Measurements from ENCODE around the gene PTPN14. TPM values are rescaled to one million over a fixed set of nuclear protein-coding genes. Genes with fewer than 3 reads are reported as not detected.

PTPN14 gene
- total and polyA plus RNA-seq, 2 of the 8 experiments (the other 6 are each of a cell fraction or from before 2014, with no cell fraction given): 14.4 to 93.6 TPM

- FAIRE-seq (no peak), DNase-seq (ENCODE audit: low read depth in 1 of 2, low spot score in 2 of 2) (no peak)
- no peak overlapping the region for H2BK5ac ChIP-seq (ENCODE audit: low read depth, low read length)
- TF ChIP-seq ASH2L (IDR thresholded peaks at IDR 0.05; ENCODE audit: low read length): no peak
- TF ChIP-seq TCF12 (IDR thresholded peaks at IDR 0.05; ENCODE audit: low read depth, low read length): no peak
- no peak for TF ChIP-seq CEBPB (IDR thresholded peaks at IDR 0.05; ENCODE audit: low read depth, low read length)
- TF ChIP-seq HDAC6 (IDR thresholded peaks at IDR 0.05; ENCODE audit: low read depth, low read length): no peak
- no peak for TF ChIP-seq RXRA (IDR thresholded peaks at IDR 0.05; ENCODE audit: insufficient read depth, low read depth, low read length)
- TF ChIP-seq MAFK (IDR thresholded peaks at IDR 0.05; ENCODE audit: low read depth, low read length): no peak
- no peak for TF ChIP-seq CREB1 (IDR thresholded peaks at IDR 0.05)
- no peak for TF ChIP-seq SP1 (IDR thresholded peaks at IDR 0.05; ENCODE audit: low read depth, low read length)
- no peak for TF ChIP-seq HDAC2 (IDR thresholded peaks at IDR 0.05; ENCODE audit: borderline replicate concordance in 1 of 2, low read depth in 2 of 2, low read length in 2 of 2)
- no peak for TF ChIP-seq POLR2A (IDR thresholded peaks at IDR 0.05; ENCODE audit: control extremely low read depth in 1 of 2, low read depth in 2 of 2, low read length in 2 of 2)
- TF ChIP-seq PHF8 (conservative IDR thresholded peaks at IDR 0.05; ENCODE audit: low read depth, low read length): no peak
- no peak for TF ChIP-seq SIRT6 (IDR thresholded peaks at IDR 0.05; ENCODE audit: low read length)
- TF ChIP-seq SRF (IDR thresholded peaks at IDR 0.05; ENCODE audit: low read depth, low read length): no peak
- TF ChIP-seq E2F6 (IDR thresholded peaks at IDR 0.05): no peak
- no peak overlapping the region for H2AFZ ChIP-seq (ENCODE audit: low read length)
- H3K4me1 ChIP-seq (replicated peaks in 1 of 4; ENCODE audit: control insufficient read depth in 3 of 4, insufficient read depth in 4 of 4, low read length in 3 of 4): peaks cover 2 to 8% (median 5%) of the 10 kb centered on the region in 4 experiments; a peak in 3 of 7 replicates
- H2BK20ac ChIP-seq (ENCODE audit: low read length): no peak overlapping the region
- H3K4ac ChIP-seq (replicated peaks; ENCODE audit: insufficient read length, low read depth, low read length): no peak overlapping the region
- no peak overlapping the region for H2AK5ac ChIP-seq (ENCODE audit: low read depth, low read length)
- no peaks in the 10 kb centered on the region for H4K20me1 ChIP-seq (replicated peaks in 1 of 2; ENCODE audit: control insufficient read depth in 1 of 2, insufficient read depth in 2 of 2, low read length in 2 of 2)
- no peak overlapping the region for H3K18ac ChIP-seq (ENCODE audit: extremely low read depth, low read length)
- no peaks in the 10 kb centered on the region for H3K79me1 ChIP-seq (ENCODE audit: low read depth, low read length)
- no peaks in the 10 kb centered on the region for H3K79me2 ChIP-seq (ENCODE audit: control insufficient read depth in 1 of 2, insufficient read depth in 2 of 2, low read length in 2 of 2)
- no peaks in the 10 kb centered on the region for H3K23me2 ChIP-seq (ENCODE audit: low read depth, low read length)
- no peak overlapping the region for H3K14ac ChIP-seq (ENCODE audit: insufficient read length)
- no peak overlapping the region for H2BK120ac ChIP-seq (replicated peaks; ENCODE audit: low read depth, low read length)
- no peak overlapping the region for H3K4me3 ChIP-seq (ENCODE audit: extremely low read depth in 1 of 4, insufficient read depth in 2 of 4, low read depth in 3 of 4, low read length in 4 of 4)
- H3K9ac ChIP-seq (replicated peaks in 1 of 4; ENCODE audit: extremely low read depth in 1 of 4, low read depth in 3 of 4, low read length in 3 of 4): no peak overlapping the region
- no peaks in the 10 kb centered on the region for H3K36me3 ChIP-seq (ENCODE audit: control insufficient read depth in 2 of 4, insufficient read depth in 4 of 4, low read length in 3 of 4)
- no peak overlapping the region for H3K23ac ChIP-seq (ENCODE audit: insufficient read length)
- no peak overlapping the region for H2BK15ac ChIP-seq (ENCODE audit: low read length)
- POLR2A ChIA-PET (ENCODE audit: partially characterized antibody): no interaction called here
- H3K27ac ChIP-seq (ENCODE audit: low read depth, low read length): no peak overlapping the region
- H2BK12ac ChIP-seq (ENCODE audit: low read depth, low read length): no peak overlapping the region
- H3K56ac ChIP-seq (replicated peaks; ENCODE audit: insufficient read length, low read depth, low read length): no peak overlapping the region
- 76% methylated on average over 8 of the region's 8 CpGs; no CpG with 5 or more reads in 1 of the 2 experiments for WGBS, 2 experiments (ENCODE audit: extremely low coverage in 1 of 2, insufficient coverage in 1 of 2, insufficient read length in 1 of 2, insufficient replicate concordance in 2 of 2, low coverage in 1 of 2, low lambda C conversion rate in 2 of 2, missing lambda C conversion rate in 1 of 2)
- no peak overlapping the region for H3K4me2 ChIP-seq (ENCODE audit: insufficient read depth in 1 of 2, low read depth in 2 of 2, low read length in 2 of 2)
- H3K9me3 ChIP-seq (ENCODE audit: insufficient read depth in 2 of 2, low read depth in 1 of 2, low read length in 1 of 2): 0 out of 4 replicates have a peak, but pooled peaks cover 0 to 2% of the 10 kb centered on the region in 2 experiments
- H4K8ac ChIP-seq (ENCODE audit: extremely low read depth, insufficient read depth, low read length): no peak overlapping the region
- CTCF ChIA-PET (ENCODE audit: partially characterized antibody): interaction anchor here (1.1 to 2.1 kb wide), 2 partner anchors 24 to 226 kb away, joined by 3 to 8 read pairs; no protein-coding TSS in a partner anchor
- H3K27me3 ChIP-seq (replicated peaks in 1 of 4; ENCODE audit: control insufficient read depth in 3 of 4, extremely low read depth in 1 of 4, insufficient read depth in 3 of 4, low read length in 3 of 4): no peaks in the 10 kb centered on the region
- H4K5ac ChIP-seq (ENCODE audit: insufficient read length, low read depth, low read length): no peak overlapping the region
- no peak overlapping the region for H4K91ac ChIP-seq (replicated peaks; ENCODE audit: insufficient read length, low read length)
Observed at GRCh38 chr1:214557952-214558735, 6.7 kb upstream of the PTPN14 start.
